HEK293 (cell line): Measurements from ENCODE around the gene MLLT1.

Experiments
- CTCF ChIA-PET: fragments of 350-600 bp; formaldehyde crosslinking; extraction: SDS; loops from one replicate; lab custom pipeline; 2021; ENCODE audit warnings: antibody characterized with exemption; lab: Yijun Ruan, JAX
- POLR2A ChIA-PET: fragments of 300-600 bp; formaldehyde crosslinking; extraction: SDS; loops from one replicate; lab custom pipeline; 2020; ENCODE audit warnings: antibody characterized with exemption, inconsistent platforms; lab: Yijun Ruan, JAX
- H3K27ac ChIP-seq: fragments of 200-500 bp; sonication (Bioruptor generic); 2 replicates; pipeline ENCODE4 v1.5.1; 2014; ENCODE audit warnings: low read depth, low read length, control low read depth, inconsistent platforms; ENCODE audit errors: extremely low read depth
- H3K36me3 ChIP-seq, 2 experiments: fragments of 200-500 bp in 1 of 2; sonication (Bioruptor generic) in 1 of 2; 1 replicate in 1 of 2; 2 replicates in 1 of 2; pipeline ENCODE4 v1.5.1; 2014 to 2017; ENCODE audit warnings: inconsistent platforms in 2 of 2, low read length in 2 of 2; ENCODE audit not compliant: control insufficient read depth in 2 of 2, insufficient read depth in 1 of 2
- H3K4me1 ChIP-seq: fragments of 200-500 bp; sonication (Bioruptor generic); 2 replicates; pipeline ENCODE4 v1.5.1; 2014; ENCODE audit warnings: mild to moderate bottlenecking, low read length, inconsistent platforms; ENCODE audit not compliant: control insufficient read depth, insufficient read depth
- H3K4me3 ChIP-seq: 2 replicates; pipeline ENCODE4 v1.5.1; 2011; ENCODE audit warnings: low read depth, mild to moderate bottlenecking, control low read depth, low read length, moderate library complexity
- H3K9me3 ChIP-seq: fragments of 200-500 bp; sonication (Bioruptor generic); 2 replicates; pipeline ENCODE4 v1.5.1; 2014; ENCODE audit warnings: low read depth, low read length, inconsistent platforms; ENCODE audit not compliant: control insufficient read depth, insufficient read depth
- ATF2 ChIP-seq: fragments of 450-650 bp; formaldehyde crosslinking; IDR thresholded peaks from 2 replicates; pipeline ENCODE4 v1.5.1; 2016; ENCODE audit warnings: missing biosample characterization, missing genetic modification characterization, low read depth
- BCL11A ChIP-seq: fragments of 450-650 bp; formaldehyde crosslinking; IDR thresholded peaks from 2 replicates; pipeline ENCODE4 v1.5.1; 2016; ENCODE audit warnings: low read depth, missing biosample characterization, missing genetic modification characterization
- BCL11B ChIP-seq: fragments of 450-650 bp; formaldehyde crosslinking; IDR thresholded peaks from 2 replicates; pipeline ENCODE4 v1.5.1; 2016; ENCODE audit warnings: low read depth, missing biosample characterization, missing genetic modification characterization
- GLI4 ChIP-seq: fragments of 450-650 bp; formaldehyde crosslinking; IDR thresholded peaks from 2 replicates; pipeline ENCODE4 v1.5.1; 2016; ENCODE audit warnings: missing biosample characterization, missing genetic modification characterization
- HOXC10 ChIP-seq: sonication (generic); formaldehyde crosslinking; IDR thresholded peaks from 2 replicates; pipeline ENCODE4 v1.8.1; 2023; ENCODE audit warnings: mild to moderate bottlenecking, missing genetic modification reagents
- KLF10 ChIP-seq: fragments of 450-650 bp; IDR thresholded peaks from 2 replicates; pipeline ENCODE4 v1.5.1; 2018; ENCODE audit warnings: missing biosample characterization, mild to moderate bottlenecking, missing genetic modification characterization
- KLF8 ChIP-seq: fragments of 450-650 bp; formaldehyde crosslinking; IDR thresholded peaks from 2 replicates; pipeline ENCODE4 v1.5.1; 2016; ENCODE audit warnings: missing biosample characterization, missing genetic modification characterization
- KLF9 ChIP-seq: fragments of 450-650 bp; formaldehyde crosslinking; IDR thresholded peaks from 2 replicates; pipeline ENCODE4 v1.5.1; 2016; ENCODE audit warnings: missing biosample characterization, missing genetic modification characterization, low read depth
- MEIS1 ChIP-seq: sonication (generic); formaldehyde crosslinking; IDR thresholded peaks from 2 replicates; pipeline ENCODE4 v1.8.1; 2022; ENCODE audit warnings: missing genetic modification reagents, mild to moderate bottlenecking, borderline replicate concordance
- REST ChIP-seq: fragments of 450-650 bp; formaldehyde crosslinking; IDR thresholded peaks from 2 replicates; pipeline ENCODE4 v1.5.1; 2016; ENCODE audit warnings: missing biosample characterization, missing genetic modification characterization
- ZBTB20 ChIP-seq: fragments of 450-650 bp; formaldehyde crosslinking; IDR thresholded peaks from 2 replicates; pipeline ENCODE4 v1.5.1; 2016; ENCODE audit warnings: missing biosample characterization, missing genetic modification characterization
- ZBTB21 ChIP-seq: fragments of 450-650 bp; formaldehyde crosslinking; IDR thresholded peaks from 2 replicates; pipeline ENCODE4 v1.5.1; 2017; ENCODE audit warnings: missing biosample characterization, missing genetic modification characterization
- ZBTB8A ChIP-seq: fragments of 450-650 bp; formaldehyde crosslinking; IDR thresholded peaks from 2 replicates; pipeline ENCODE4 v1.5.1; 2016; ENCODE audit warnings: missing biosample characterization, missing genetic modification characterization
- ZNF138 ChIP-seq: fragments of 450-650 bp; formaldehyde crosslinking; IDR thresholded peaks from 2 replicates; pipeline ENCODE4 v1.5.1; 2016; ENCODE audit warnings: missing biosample characterization, missing genetic modification characterization, borderline replicate concordance
- ZNF157 ChIP-seq: fragments of 450-650 bp; formaldehyde crosslinking; IDR thresholded peaks from 2 replicates; pipeline ENCODE4 v1.5.1; 2016; ENCODE audit warnings: missing biosample characterization, missing genetic modification characterization
- ZNF2 ChIP-seq: fragments of 450-650 bp; formaldehyde crosslinking; IDR thresholded peaks from 2 replicates; pipeline ENCODE4 v1.5.1; 2016; ENCODE audit warnings: missing biosample characterization, missing genetic modification characterization
- ZNF223 ChIP-seq: fragments of 450-650 bp; formaldehyde crosslinking; IDR thresholded peaks from 2 replicates; pipeline ENCODE4 v1.5.1; 2016; ENCODE audit warnings: missing biosample characterization, missing genetic modification characterization
- ZNF280C ChIP-seq: fragments of 450-650 bp; formaldehyde crosslinking; IDR thresholded peaks from 2 replicates; pipeline ENCODE4 v1.5.1; 2016; ENCODE audit warnings: missing biosample characterization, missing genetic modification characterization
- ZNF341 ChIP-seq: fragments of 450-650 bp; formaldehyde crosslinking; IDR thresholded peaks from 2 replicates; pipeline ENCODE4; 2016; ENCODE audit warnings: low read depth, missing biosample characterization, missing genetic modification characterization
- ZNF416 ChIP-seq: fragments of 450-650 bp; formaldehyde crosslinking; IDR thresholded peaks from 2 replicates; pipeline ENCODE4 v1.5.1; 2016; ENCODE audit warnings: missing biosample characterization, missing genetic modification characterization
- ZNF426 ChIP-seq: fragments of 450-650 bp; formaldehyde crosslinking; IDR thresholded peaks from 2 replicates; pipeline ENCODE4 v1.5.1; 2017; ENCODE audit warnings: missing biosample characterization, missing genetic modification characterization, mild to moderate bottlenecking, inconsistent platforms, moderate library complexity
- ZNF449 ChIP-seq: fragments of 450-650 bp; formaldehyde crosslinking; IDR thresholded peaks from 2 replicates; pipeline ENCODE4 v1.5.1; 2017; ENCODE audit warnings: missing biosample characterization, mild to moderate bottlenecking, missing genetic modification characterization, moderate library complexity
- ZNF521 ChIP-seq: fragments of 450-650 bp; formaldehyde crosslinking; IDR thresholded peaks from 2 replicates; pipeline ENCODE4 v1.5.1; 2017; ENCODE audit warnings: missing biosample characterization, mild to moderate bottlenecking, missing genetic modification characterization
- ZNF555 ChIP-seq: fragments of 450-650 bp; formaldehyde crosslinking; conservative IDR thresholded peaks from 2 replicates; pipeline ENCODE4 v1.5.1; 2017; ENCODE audit warnings: missing biosample characterization, mild to moderate bottlenecking, missing genetic modification characterization, inconsistent platforms
- ZNF837 ChIP-seq: fragments of 450-650 bp; formaldehyde crosslinking; IDR thresholded peaks from 2 replicates; pipeline ENCODE4 v1.5.1; 2016; ENCODE audit warnings: missing biosample characterization, missing genetic modification characterization
- ZSCAN16 ChIP-seq: fragments of 450-650 bp; formaldehyde crosslinking; IDR thresholded peaks from 2 replicates; pipeline ENCODE4 v1.5.1; 2016; ENCODE audit warnings: missing biosample characterization, missing genetic modification characterization

Gene MLLT1

GRCh38 chr19:6173190-6173589 lies 106.6 kb downstream of the MLLT1 start (continued):
- no peak for TF ChIP-seq ATF2 (tag by site-specific recombination)
- no peak for TF ChIP-seq MEIS1 (CRISPR knock-in tag)
- TF ChIP-seq ZNF341 (tag by site-specific recombination): no peak
- no peak for TF ChIP-seq ZNF449

GRCh38 chr19:6172074-6172863 lies 107.5 kb downstream of the MLLT1 start:
- Histone ChIP-seq H3K36me3 (no peaks in the 10 kb centered on the region), H3K9me3 (no peaks in the 10 kb centered on the region), H3K27ac (no peak overlapping the region), H3K4me1 (no peaks in the 10 kb centered on the region), H3K4me3 (no peak overlapping the region)
- TF ChIP-seq ZBTB20 (no peak), REST (tag by site-specific recombination) (no peak), BCL11A (tag by site-specific recombination) (no peak), ZBTB21 (tag by site-specific recombination) (no peak), ZNF280C (no peak), MEIS1 (CRISPR knock-in tag) (no peak), ZNF223 (tag by site-specific recombination) (no peak), ZSCAN16 (tag by site-specific recombination) (no peak), GLI4 (tag by site-specific recombination) (no peak), KLF10 (tag by site-specific recombination) (no peak)
- ChIA-PET POLR2A (no interaction called here), CTCF (no interaction called here)

GRCh38 chr19:6167115-6167514 lies 112.7 kb downstream of the MLLT1 start:
- H3K9me3 ChIP-seq: no peaks in the 10 kb centered on the region
- ChIA-PET CTCF (interaction anchor here (0.5 to 1.2 kb wide), 5 partner anchors 19 to 696 kb away, joined by 3 to 5 read pairs (median 3); no protein-coding TSS in a partner anchor), POLR2A (no interaction called here)

More at GRCh38 chr19:6167115-6167514, 112.7 kb downstream of the MLLT1 start:
- Histone ChIP-seq H3K27ac (no peak overlapping the region), H3K4me3 (no peak overlapping the region), H3K36me3 (no peaks in the 10 kb centered on the region), H3K4me1 (no peaks in the 10 kb centered on the region)
- TF ChIP-seq ZNF416 (tag by site-specific recombination) (no peak), HOXC10 (no peak), ZNF426 (tag by site-specific recombination) (no peak), ZNF2 (tag by site-specific recombination) (no peak), KLF9 (no peak), BCL11B (tag by site-specific recombination) (no peak), KLF8 (tag by site-specific recombination) (no peak), ZNF521 (tag by site-specific recombination) (no peak), ZBTB8A (tag by site-specific recombination) (no peak), ZNF341 (tag by site-specific recombination) (no peak), ZNF138 (tag by site-specific recombination) (no peak), ZNF837 (tag by site-specific recombination) (no peak), ZNF157 (tag by site-specific recombination) (no peak), ZNF555 (tag by site-specific recombination) (no peak)
